Astrocyte of the cerebellum (primary cell): ENCODE data around the gene FBXL17.
A peak's percentile ranks its signal among the peaks of the same experiment; 100 is the strongest.

Experiments
- DNase-seq: peaks from one replicate; pipeline ENCODE4 v3.0.0-alpha.2; 2011; ENCODE audit warnings: low read depth
- H3K4me3 ChIP-seq: 2 replicates; pipeline ENCODE4 v1.5.1; 2011; ENCODE audit warnings: mild to moderate bottlenecking, low read depth, low read length, moderate library complexity
- CTCF ChIP-seq: IDR thresholded peaks from 2 replicates; pipeline ENCODE4 v1.5.1; 2012; ENCODE audit warnings: low read length, low read depth, moderate library complexity, mild to moderate bottlenecking; ENCODE audit errors: missing control alignments
- in situ Hi-C: cut with HindIII; loops from 2 replicates; pipeline ENCODE4 v1.10.0; 2017; ENCODE audit warnings: low sequenced_read_pairs

The FBXL17 gene

GRCh38 chr5:108078345-108078744, 303.6 kb downstream of the FBXL17 start:
- no peak for TF ChIP-seq CTCF
- in situ Hi-C loops, result no loop called here
- no peak overlapping the region for H3K4me3 ChIP-seq
- no peak for DNase-seq

GRCh38 chr5:108074626-108075025, 307.3 kb downstream of the FBXL17 start:
- H3K4me3 ChIP-seq, result no peak overlapping the region
- in situ Hi-C loops, result no loop called here
- DNase-seq, result no peak
- no peak for TF ChIP-seq CTCF

- no peak for TF ChIP-seq CTCF
- in situ Hi-C loops, result no loop called here
- H3K4me3 ChIP-seq, result no peak overlapping the region
- no peak for DNase-seq
Measured at GRCh38 chr5:108064302-108064701, 317.6 kb downstream of the FBXL17 start.

GRCh38 chr5:108061941-108062340, 320.0 kb downstream of the FBXL17 start:
- no peak for TF ChIP-seq CTCF
- no peak overlapping the region for H3K4me3 ChIP-seq
- DNase-seq, result peak; percentile 29
- in situ Hi-C loops, result no loop called here

GRCh38 chr5:108060340-108060739, 321.6 kb downstream of the FBXL17 start:
- no peak for TF ChIP-seq CTCF
- H3K4me3 ChIP-seq, result no peak overlapping the region
- DNase-seq, result no peak
- in situ Hi-C loops, result no loop called here

GRCh38 chr5:108059334-108059733, 322.6 kb downstream of the FBXL17 start:
- no peak for TF ChIP-seq CTCF
- in situ Hi-C loops, result no loop called here

GRCh38 chr5:108054349-108054748, 327.5 kb downstream of the FBXL17 start:
- in situ Hi-C loops, result no loop called here
- H3K4me3 ChIP-seq, result no peak overlapping the region
- TF ChIP-seq CTCF, result no peak
- DNase-seq, result no peak

More at GRCh38 chr5:108059334-108059733, 322.6 kb downstream of the FBXL17 start:
- DNase-seq, result no peak
- H3K4me3 ChIP-seq, result no peak overlapping the region
